NCI-H146 (cell line): ENCODE data around the gene RINL.
"Not testable (repeated sequence)": the region's sequence is repeated elsewhere in the genome, so short reads cannot be mapped to it uniquely, and the experiment has no call there.

Source experiments
- DNase-seq: peaks from one replicate; lab custom pipeline; 2025; lab: John Stamatoyannopoulos, UW

The RINL gene

GRCh38 chr19:38875656-38876395 lies 2.2 kb downstream of the RINL start:
- peak; percentile 44 for DNase-seq

GRCh38 chr19:38873400-38873799 lies 4.7 kb downstream of the RINL start:
- DNase-seq: not testable (repeated sequence)

GRCh38 chr19:38870612-38871011 lies 7.5 kb downstream of the RINL start:
- no peak for DNase-seq

- no peak for DNase-seq
Measured at GRCh38 chr19:38869836-38870607, 8.1 kb downstream of the RINL start.

GRCh38 chr19:38869160-38869835 lies 8.8 kb downstream of the RINL start:
- no peak for DNase-seq

- no peak for DNase-seq
Measured at GRCh38 chr19:38868551-38868950, 9.5 kb downstream of the RINL start.

- DNase-seq: no peak
Measured at GRCh38 chr19:38867171-38867780, 10.8 kb downstream of the RINL start.

GRCh38 chr19:38862321-38863059 lies 15.6 kb downstream of the RINL start:
- peak; percentile 93 for DNase-seq

GRCh38 chr19:38861368-38861767 lies 16.7 kb downstream of the RINL start:
- DNase-seq: no peak

GRCh38 chr19:38859631-38860204 lies 18.4 kb downstream of the RINL start:
- not testable (repeated sequence) for DNase-seq

GRCh38 chr19:38856813-38857212 lies 21.3 kb downstream of the RINL start:
- no peak for DNase-seq

- DNase-seq: not testable (repeated sequence)
Measured at GRCh38 chr19:38855751-38856150, 22.3 kb downstream of the RINL start.

GRCh38 chr19:38854961-38855360 lies 23.1 kb downstream of the RINL start:
- DNase-seq: not testable (repeated sequence)

GRCh38 chr19:38853214-38853613 lies 24.9 kb downstream of the RINL start:
- no peak for DNase-seq

GRCh38 chr19:38852231-38853044 lies 25.6 kb downstream of the RINL start:
- peak; percentile 62 for DNase-seq

GRCh38 chr19:38851622-38852230 lies 26.3 kb downstream of the RINL start:
- DNase-seq: peak; percentile 94

- peak; percentile 77 for DNase-seq
Measured at GRCh38 chr19:38850976-38851621, 27.0 kb downstream of the RINL start.

- DNase-seq: peak; percentile 85
Measured at GRCh38 chr19:38850436-38850975, 27.6 kb downstream of the RINL start.

- DNase-seq: peak; percentile 100
Measured at GRCh38 chr19:38849860-38850435, 28.1 kb downstream of the RINL start, which contains the start of gene HNRNPL. TSS of gene HNRNPL (minus strand) at chr19:38849986. CDS start at chr19:38849966, 20 bp downstream.
